Stimulated activated CD8-positive, alpha-beta memory T cell treated with anti-CD3 and anti-CD28 coated beads, Interleukin-7, amount 100 ng/mL, for 48 hours (primary cell): ENCODE data around the gene PRDM12.

Experiments used
- DNase-seq, 2 donors: peaks; one replicate each; pipeline ENCODE4 v3.0.0-alpha.2; 2020; ENCODE audit warnings: low read depth in 1 of 2; ENCODE audit errors: extremely low read depth in 1 of 2

PRDM12 gene

GRCh38 chr9:130664251-130665028 lies at the start of gene PRDM12:
TSS of gene PRDM12 (plus strand) at chr9:130664594. CDS start at chr9:130664654, 60 bp downstream.
- DNase-seq, result no peak

GRCh38 chr9:130616451-130616850 lies 47.9 kb upstream of the PRDM12 start:
- no peak for DNase-seq

GRCh38 chr9:130623466-130623865 lies 40.9 kb upstream of the PRDM12 start:
- DNase-seq, result no peak

- no peak for DNase-seq
Observed at GRCh38 chr9:130624154-130624553, 40.2 kb upstream of the PRDM12 start.

GRCh38 chr9:130626249-130626996 lies 38.0 kb upstream of the PRDM12 start:
- DNase-seq, result no peak

- no peak for DNase-seq
Observed at GRCh38 chr9:130627051-130627450, 37.3 kb upstream of the PRDM12 start.

DNA sequence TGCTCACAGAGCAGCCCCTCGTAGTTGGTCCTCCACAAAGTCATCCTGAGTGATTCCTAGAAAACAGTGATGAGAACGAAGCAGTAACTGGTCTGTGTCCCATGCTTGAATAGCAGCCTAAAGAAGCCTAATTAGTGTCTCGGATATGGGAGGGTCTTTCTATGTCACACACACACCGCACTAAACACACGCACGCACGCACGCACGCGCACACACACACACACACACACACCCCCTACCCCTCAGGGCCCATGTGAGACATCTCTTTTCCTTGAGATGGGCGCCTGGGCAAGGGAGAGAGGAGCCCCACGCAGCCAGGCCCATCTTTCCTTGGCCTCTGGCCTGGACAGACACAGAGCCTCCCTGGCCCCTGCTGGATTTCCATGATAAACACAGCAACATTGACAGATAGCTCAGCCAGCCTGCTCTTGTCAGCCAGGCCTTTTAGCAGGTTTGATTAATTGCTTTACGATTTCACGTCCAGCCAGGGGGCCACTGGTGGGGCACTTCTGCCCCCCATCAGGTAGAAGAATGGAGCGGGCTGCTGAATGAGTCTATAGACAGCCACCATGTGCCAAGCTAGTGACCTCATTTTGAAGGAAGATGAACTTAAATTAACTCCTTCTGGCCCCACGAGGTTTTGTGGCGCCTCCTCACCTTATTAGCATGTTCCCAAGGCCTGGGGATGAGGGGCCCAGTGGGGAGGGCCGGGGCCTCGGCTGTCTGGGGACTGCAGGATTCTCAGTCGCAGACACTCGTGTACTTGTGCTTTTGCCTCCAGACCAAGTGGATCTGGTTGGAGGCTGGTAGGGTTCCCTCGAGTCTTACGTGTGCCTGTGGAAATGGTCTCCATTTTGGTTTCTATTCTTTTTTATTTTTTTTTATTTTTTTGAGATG lies 36.2 kb upstream of the PRDM12 start:
- DNase-seq, result no peak

DNA sequence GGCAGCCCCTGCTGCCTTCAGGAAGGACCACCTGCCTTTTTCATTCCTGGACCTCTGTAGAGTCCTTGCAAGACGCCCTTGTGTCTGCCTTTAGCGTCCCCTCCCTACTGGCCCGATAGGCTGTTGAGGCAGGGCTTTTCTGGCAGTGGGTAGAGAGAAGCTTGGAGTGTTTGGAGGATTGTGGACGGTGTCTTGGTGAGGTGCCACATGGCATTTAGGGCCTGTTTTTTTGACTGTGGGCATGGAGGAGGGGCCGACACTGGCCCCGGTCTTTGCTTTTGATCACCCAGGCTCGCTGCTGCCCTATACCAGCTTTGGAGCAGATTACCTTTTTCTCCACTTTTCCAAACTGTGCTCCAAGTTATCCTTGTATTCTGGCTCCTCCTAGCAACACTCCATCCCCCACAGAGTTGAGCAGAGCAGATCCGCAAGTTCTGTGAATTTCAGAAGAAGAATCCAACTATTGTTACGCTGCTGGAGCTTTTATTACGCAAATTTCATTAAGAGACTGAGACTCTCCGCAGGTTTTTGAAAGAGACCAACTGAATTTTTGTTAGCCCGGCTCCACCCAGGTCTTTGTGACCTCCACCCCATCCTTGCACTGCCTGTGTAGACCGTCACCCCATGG lies 34.8 kb upstream of the PRDM12 start:
- no peak for DNase-seq

DNA sequence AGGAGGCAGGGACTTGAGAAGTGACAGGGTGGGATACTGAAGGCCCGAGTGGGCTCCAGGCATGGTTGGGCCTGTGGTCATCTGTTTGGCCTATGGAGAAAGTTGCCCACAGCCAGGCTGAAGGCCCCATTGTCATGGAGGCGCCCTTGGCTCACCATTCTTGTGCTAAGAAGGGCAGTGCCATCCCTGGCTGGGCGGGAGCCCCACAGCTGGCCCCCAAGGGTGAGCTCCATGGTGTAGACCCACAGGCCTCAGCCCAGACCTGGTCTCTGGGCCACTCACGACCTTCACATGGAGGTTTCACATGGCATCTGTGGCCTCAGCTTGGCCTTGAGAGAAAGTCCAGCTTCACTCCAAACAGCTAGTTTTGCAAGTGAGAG lies 34.3 kb upstream of the PRDM12 start:
- no peak for DNase-seq

- DNase-seq, result no peak
Observed at GRCh38 chr9:130630506-130631330, 33.7 kb upstream of the PRDM12 start.

DNA sequence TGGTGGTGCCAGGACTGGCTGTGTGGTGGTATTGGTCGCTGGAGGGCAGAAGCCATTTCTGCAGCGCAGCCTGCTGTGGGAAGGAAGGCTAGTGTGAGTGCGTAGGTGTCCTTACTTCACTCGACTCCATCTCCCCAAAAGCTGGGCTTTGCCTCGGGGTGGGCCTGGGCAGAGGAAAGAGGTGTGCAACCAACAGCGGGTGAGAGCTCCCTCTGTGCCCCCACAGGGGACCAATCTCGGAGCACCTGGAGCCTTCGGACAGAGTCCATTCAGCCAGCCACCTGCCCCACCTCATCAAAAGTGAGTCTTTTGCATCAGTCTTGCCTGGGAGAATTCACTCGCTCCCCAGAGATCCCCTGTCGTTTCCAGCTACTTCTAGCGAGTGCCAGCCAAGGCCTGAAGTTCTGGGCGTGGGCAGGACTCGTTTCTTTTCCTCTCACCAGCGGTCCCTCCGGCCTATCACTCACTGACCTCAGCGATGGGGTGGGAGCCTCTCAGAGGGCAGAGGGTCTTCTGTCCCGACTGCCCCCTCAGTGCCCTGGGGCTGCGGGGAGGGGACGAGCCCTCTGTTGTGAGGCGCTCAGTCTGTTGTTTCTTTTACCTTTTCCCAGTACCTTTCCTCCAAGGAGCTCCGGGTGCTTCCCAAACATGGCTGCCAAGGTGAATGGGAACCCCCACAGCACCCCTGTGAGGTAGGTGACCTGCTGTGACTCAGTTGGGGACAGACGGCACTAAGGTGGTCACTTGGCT lies 32.9 kb upstream of the PRDM12 start:
- DNase-seq, result no peak

- DNase-seq, result no peak
Observed at GRCh38 chr9:130632081-130632710, 32.2 kb upstream of the PRDM12 start.

DNA sequence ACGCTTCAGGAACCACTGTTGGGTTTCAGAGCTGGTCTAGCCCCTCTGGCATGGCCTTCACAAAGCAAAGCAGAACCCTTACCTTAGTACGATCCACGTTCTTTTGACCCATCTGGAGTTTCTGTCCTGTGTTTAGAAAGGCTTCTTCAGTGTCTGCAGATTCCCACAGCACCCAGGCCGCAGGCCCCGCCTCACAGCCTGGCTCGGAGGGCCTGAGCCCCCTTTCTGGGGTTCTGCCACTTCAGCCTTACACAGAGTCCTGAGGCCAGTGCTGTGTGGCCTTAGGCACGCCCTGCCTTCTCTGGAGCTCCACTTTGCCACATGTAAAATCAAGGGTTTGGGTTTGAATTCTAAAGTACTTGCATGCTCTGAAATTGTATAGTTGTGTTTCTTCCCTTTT lies 31.6 kb upstream of the PRDM12 start:
- no peak for DNase-seq

GRCh38 chr9:130633336-130634190 lies 30.8 kb upstream of the PRDM12 start:
- no peak for DNase-seq

GRCh38 chr9:130634191-130634768 lies 30.1 kb upstream of the PRDM12 start:
- DNase-seq, result no peak

GRCh38 chr9:130634801-130635200 lies 29.6 kb upstream of the PRDM12 start:
- DNase-seq, result no peak

GRCh38 chr9:130635306-130635705 lies 29.1 kb upstream of the PRDM12 start:
- DNase-seq, result no peak
